ENCODE data around the gene ARHGAP4.
A peak's percentile ranks its signal among the peaks of the same experiment; 100 is the strongest.

Gene ARHGAP4

GRCh38 chrX:153925739-153926551 is at the start of gene ARHGAP4:
ARHGAP4 (minus strand) TSS chrX:153926264; CDS start chrX:153926202, 62 bp downstream.
- peak within 1 kb of the TSS; percentile 95 for H3K27ac ChIP-seq (ENCODE audit: low read depth, low read length)
- H3K4me3 ChIP-seq (ENCODE audit: low read depth, low read length) = peak within 1 kb of the TSS; percentile 73
- H3K27me3 ChIP-seq (ENCODE audit: control insufficient read depth, insufficient read depth, low read length) = no peaks in the 10 kb centered on the region
- H3K9me3 ChIP-seq (ENCODE audit: control insufficient read depth, insufficient read depth, low read length) = peaks cover 19% of the 10 kb centered on the region
- H3K9ac ChIP-seq (ENCODE audit: low read depth, low read length) = peak within 1 kb of the TSS; percentile 70
- peaks cover 7% of the 10 kb centered on the region; the same call in 1 of the 2 replicates for H3K36me3 ChIP-seq (ENCODE audit: control insufficient read depth, insufficient read depth, low read length)
- peaks cover 12% of the 10 kb centered on the region for H3K4me1 ChIP-seq (ENCODE audit: control insufficient read depth, insufficient read depth, low read length)

GRCh38 chrX:153974726-153975286 is 48.7 kb upstream of the ARHGAP4 start:
- H3K9ac ChIP-seq (ENCODE audit: low read depth, low read length) = no peak overlapping the region
- no peaks in the 10 kb centered on the region for H3K27me3 ChIP-seq (ENCODE audit: control insufficient read depth, insufficient read depth, low read length)
- H3K27ac ChIP-seq (ENCODE audit: low read depth, low read length) = no peak overlapping the region
- no peak overlapping the region for H3K4me3 ChIP-seq (ENCODE audit: low read depth, low read length)
- no peaks in the 10 kb centered on the region for H3K4me1 ChIP-seq (ENCODE audit: control insufficient read depth, insufficient read depth, low read length)
- no peaks in the 10 kb centered on the region for H3K36me3 ChIP-seq (ENCODE audit: control insufficient read depth, insufficient read depth, low read length)
- no peaks in the 10 kb centered on the region for H3K9me3 ChIP-seq (ENCODE audit: control insufficient read depth, insufficient read depth, low read length)

DNA sequence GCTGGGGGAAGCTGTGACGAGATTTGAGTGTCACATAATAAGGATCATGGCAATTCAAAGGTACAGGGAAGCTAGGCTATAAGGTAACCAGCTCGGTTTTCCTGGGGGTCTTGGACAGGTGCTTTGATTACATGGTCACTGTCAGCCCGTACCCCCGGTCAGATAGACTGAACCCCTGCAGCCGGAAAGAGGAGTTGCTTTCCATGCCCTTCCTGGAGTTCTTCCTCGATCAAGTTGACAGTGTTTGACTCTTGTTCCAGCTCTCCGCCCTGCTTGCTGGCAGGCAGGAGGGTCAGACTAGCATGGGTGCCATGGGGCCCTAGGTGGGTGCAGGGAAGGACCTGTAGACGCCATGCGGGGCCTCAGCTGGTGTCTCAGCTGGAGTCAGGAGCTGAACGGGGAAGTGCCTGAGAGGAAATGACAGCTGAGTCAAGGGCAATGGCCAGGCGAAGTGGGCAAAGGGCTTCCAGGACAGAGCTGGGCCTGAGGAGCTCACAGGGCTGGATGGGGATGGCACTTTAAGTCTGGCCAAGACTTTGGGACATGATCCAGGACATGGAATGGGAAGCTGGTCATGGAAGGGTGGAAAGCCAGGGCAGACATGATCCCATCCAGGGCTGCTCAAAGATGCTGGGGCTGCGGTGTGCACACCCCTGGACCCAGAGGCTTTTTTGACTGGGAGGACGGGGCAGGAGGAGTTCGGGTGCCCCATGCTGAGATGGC is 48.1 kb upstream of the ARHGAP4 start:
- Histone ChIP-seq H3K9ac (ENCODE audit: low read depth, low read length) (no peak overlapping the region), H3K27ac (ENCODE audit: low read depth, low read length) (peak overlapping the region; percentile 11), H3K36me3 (ENCODE audit: control insufficient read depth, insufficient read depth, low read length) (no peaks in the 10 kb centered on the region), H3K27me3 (ENCODE audit: control insufficient read depth, insufficient read depth, low read length) (no peaks in the 10 kb centered on the region), H3K9me3 (ENCODE audit: control insufficient read depth, insufficient read depth, low read length) (no peaks in the 10 kb centered on the region), H3K4me1 (ENCODE audit: control insufficient read depth, insufficient read depth, low read length) (no peaks in the 10 kb centered on the region), H3K4me3 (ENCODE audit: low read depth, low read length) (no peak overlapping the region)

- Histone ChIP-seq H3K9ac (ENCODE audit: low read depth, low read length) (peak overlapping the region; percentile 99), H3K9me3 (ENCODE audit: control insufficient read depth, insufficient read depth, low read length) (no peaks in the 10 kb centered on the region), H3K27me3 (ENCODE audit: control insufficient read depth, insufficient read depth, low read length) (no peaks in the 10 kb centered on the region), H3K4me3 (ENCODE audit: low read depth, low read length) (peak overlapping the region; percentile 83), H3K4me1 (ENCODE audit: control insufficient read depth, insufficient read depth, low read length) (peaks cover 8% of the 10 kb centered on the region), H3K36me3 (ENCODE audit: control insufficient read depth, insufficient read depth, low read length) (no peaks in the 10 kb centered on the region; the same call in none of the 2 replicates), H3K27ac (ENCODE audit: low read depth, low read length) (peak overlapping the region; percentile 100)
Observed at GRCh38 chrX:153973127-153974002, 47.3 kb upstream of the ARHGAP4 start.

GRCh38 chrX:153972368-153973126 is 46.5 kb upstream of the ARHGAP4 start, which contains the start of gene TMEM187:
TMEM187 (plus strand) TSS chrX:153972754; CDS start chrX:153982063, 9,309 bp downstream.
- Histone ChIP-seq H3K27ac (ENCODE audit: low read depth, low read length) (peak within 1 kb of the TSS; percentile 100), H3K9me3 (ENCODE audit: control insufficient read depth, insufficient read depth, low read length) (no peaks in the 10 kb centered on the region), H3K27me3 (ENCODE audit: control insufficient read depth, insufficient read depth, low read length) (no peaks in the 10 kb centered on the region), H3K36me3 (ENCODE audit: control insufficient read depth, insufficient read depth, low read length) (no peaks in the 10 kb centered on the region; the same call in none of the 2 replicates), H3K4me3 (ENCODE audit: low read depth, low read length) (peak within 1 kb of the TSS; percentile 83), H3K4me1 (ENCODE audit: control insufficient read depth, insufficient read depth, low read length) (peaks cover 16% of the 10 kb centered on the region), H3K9ac (ENCODE audit: low read depth, low read length) (peak within 1 kb of the TSS; percentile 99)

GRCh38 chrX:153971450-153972367 is 45.6 kb upstream of the ARHGAP4 start, which contains the start of gene HCFC1:
HCFC1 (minus strand) TSS chrX:153971818; CDS start chrX:153970840, 978 bp downstream.
- Histone ChIP-seq H3K36me3 (ENCODE audit: control insufficient read depth, insufficient read depth, low read length) (no peaks in the 10 kb centered on the region; the same call in none of the 2 replicates), H3K27me3 (ENCODE audit: control insufficient read depth, insufficient read depth, low read length) (no peaks in the 10 kb centered on the region), H3K9me3 (ENCODE audit: control insufficient read depth, insufficient read depth, low read length) (no peaks in the 10 kb centered on the region), H3K9ac (ENCODE audit: low read depth, low read length) (peak within 1 kb of the TSS; percentile 99), H3K27ac (ENCODE audit: low read depth, low read length) (peak within 1 kb of the TSS; percentile 100), H3K4me1 (ENCODE audit: control insufficient read depth, insufficient read depth, low read length) (peaks cover 24% of the 10 kb centered on the region), H3K4me3 (ENCODE audit: low read depth, low read length) (peak within 1 kb of the TSS; percentile 83)

GRCh38 chrX:153971124-153971449 is 45.0 kb upstream of the ARHGAP4 start:
- H3K36me3 ChIP-seq (ENCODE audit: control insufficient read depth, insufficient read depth, low read length) = no peaks in the 10 kb centered on the region; the same call in none of the 2 replicates
- peaks cover 27% of the 10 kb centered on the region for H3K4me1 ChIP-seq (ENCODE audit: control insufficient read depth, insufficient read depth, low read length)
- peak overlapping the region; percentile 83 for H3K4me3 ChIP-seq (ENCODE audit: low read depth, low read length)
- H3K27ac ChIP-seq (ENCODE audit: low read depth, low read length) = peak overlapping the region; percentile 100
- no peaks in the 10 kb centered on the region for H3K9me3 ChIP-seq (ENCODE audit: control insufficient read depth, insufficient read depth, low read length)
- H3K9ac ChIP-seq (ENCODE audit: low read depth, low read length) = peak overlapping the region; percentile 99
- no peaks in the 10 kb centered on the region for H3K27me3 ChIP-seq (ENCODE audit: control insufficient read depth, insufficient read depth, low read length)

GRCh38 chrX:153970357-153971123 is 44.5 kb upstream of the ARHGAP4 start:
- Histone ChIP-seq H3K4me3 (ENCODE audit: low read depth, low read length) (peak overlapping the region; percentile 83), H3K4me1 (ENCODE audit: control insufficient read depth, insufficient read depth, low read length) (peaks cover 27% of the 10 kb centered on the region), H3K9ac (ENCODE audit: low read depth, low read length) (peak overlapping the region; percentile 99), H3K36me3 (ENCODE audit: control insufficient read depth, insufficient read depth, low read length) (no peaks in the 10 kb centered on the region; the same call in none of the 2 replicates), H3K9me3 (ENCODE audit: control insufficient read depth, insufficient read depth, low read length) (no peaks in the 10 kb centered on the region), H3K27ac (ENCODE audit: low read depth, low read length) (peak overlapping the region; percentile 100), H3K27me3 (ENCODE audit: control insufficient read depth, insufficient read depth, low read length) (no peaks in the 10 kb centered on the region)

Data from HUES48 (cell line).